Transverse colon (tissue), 4 donors: ENCODE results near the gene RHBDD1. TPM values are rescaled to one million over a fixed set of nuclear protein-coding genes. Genes with fewer than 3 reads are reported as not detected.

Source experiments
- DNase-seq: peaks from one replicate; pipeline ENCODE4 v3.0.0-alpha.2; 2019
- H3K27ac ChIP-seq, 4 donors: fragments of 200-600 bp; sonication (generic); 2 replicates each; pipeline ENCODE4 v1.5.1; 2016 to 2018; ENCODE audit warnings: inconsistent platforms in 4 of 4
- H3K27me3 ChIP-seq: fragments of 200-600 bp; sonication (generic); 2 replicates; pipeline ENCODE4 v1.5.1; 2017; ENCODE audit warnings: inconsistent platforms
- H3K36me3 ChIP-seq, 4 donors: fragments of 200-600 bp; sonication (generic); 2 replicates each; pipeline ENCODE4 v1.5.1; 2017 to 2019; ENCODE audit warnings: inconsistent platforms in 4 of 4
- H3K4me1 ChIP-seq, 4 donors: fragments of 200-600 bp; sonication (generic); 2 replicates each; pipeline ENCODE4 v1.5.1; 2017 to 2020; ENCODE audit warnings: inconsistent platforms in 4 of 4
- H3K4me3 ChIP-seq, 4 donors: fragments of 200-600 bp; sonication (generic); 1 replicate in 1 of 4; 2 replicates in 3 of 4; pipeline versions ENCODE4 v1.5.1 to v1.6.1; 2017 to 2019; ENCODE audit warnings: inconsistent platforms in 4 of 4
- H3K9me3 ChIP-seq, 2 donors: fragments of 200-600 bp; sonication (generic); 2 replicates each; pipeline ENCODE4 v1.5.1; 2017 to 2019; ENCODE audit warnings: inconsistent platforms in 2 of 2
- CTCF ChIP-seq, 5 experiments: fragments of 200-600 bp in 3 of 5; fragments of 450-650 bp in 2 of 5; sonication (generic) in 3 of 5; IDR thresholded peaks; 1 replicate in 2 of 5; 2 replicates in 3 of 5; pipeline ENCODE4 v1.5.1; 2016 to 2017; ENCODE audit warnings: antibody characterized with exemption in 5 of 5, inconsistent platforms in 3 of 5, mild to moderate bottlenecking in 2 of 5, moderate library complexity in 1 of 5
- EP300 ChIP-seq: sonication (generic); formaldehyde crosslinking; IDR thresholded peaks from one replicate; pipeline ENCODE4 v1.6.1; 2017; ENCODE audit warnings: antibody characterized with exemption, low read depth
- POLR2A ChIP-seq: fragments of 450-650 bp; IDR thresholded peaks from one replicate; pipeline ENCODE4 v1.6.1; 2016; ENCODE audit warnings: antibody characterized with exemption, mild to moderate bottlenecking, moderate library complexity
- POLR2AphosphoS5 ChIP-seq, 3 donors: sonication (generic); formaldehyde crosslinking; IDR thresholded peaks; one replicate each; pipeline ENCODE4 v1.6.1; 2016; ENCODE audit warnings: antibody characterized with exemption in 3 of 3
- WGBS, 2 donors: methylation state at CpG; one replicate each; pipeline ENCODE4 v1.1.5; 2018; ENCODE audit warnings: low coverage in 1 of 2; 5-methylcytosine and 5-hydroxymethylcytosine counted together
- in situ Hi-C, 4 donors: fragments of 200-750 bp; cut with MboI; loops; one replicate each; pipeline versions ENCODE4 v1.15.0 to v1.15.1; 2017; ENCODE audit warnings: low sequenced_read_pairs in 3 of 4, low pct_ligation_motif_present in 1 of 4, low pct_unique_long_range_greater_than_20kb in 1 of 4
- intact Hi-C: fragments of 100-400 bp; cut with DNase I; formaldehyde crosslinking; loops from one replicate; pipeline ENCODE4 v1.15.1; 2023; ENCODE audit warnings: low total_unique reads
- total RNA-seq, 4 donors: library from RNA; depleted of rRNA; stranded (reverse); fragments of >200 nt; gene quantifications; one replicate each; pipeline ENCODE4 v1.1.0, GENCODE V29; 2016

Gene RHBDD1
- total RNA-seq, 4 donors from 2014 or later, result 11.9 to 47.5 (median 22.5) TPM

GRCh38 chr2:226978300-226978699 lies 142.4 kb downstream of the RHBDD1 start:
- no peaks in the 10 kb centered on the region for H3K9me3 ChIP-seq
- H3K4me1 ChIP-seq, result no peaks in the 10 kb centered on the region
- no peaks in the 10 kb centered on the region for H3K27me3 ChIP-seq
- DNase-seq, result no peak
- H3K36me3 ChIP-seq, result no peaks in the 10 kb centered on the region
- in situ Hi-C loops, result loop anchor here (10.0 to 25.0 kb wide), 4 partner anchors 166 to 1316 kb away; no protein-coding TSS in a partner anchor
- TF ChIP-seq EP300 (no peak), POLR2A (no peak), POLR2AphosphoS5 (IDR thresholded peaks at IDR 0.05) (no peak), CTCF (IDR thresholded peaks at IDR 0.05) (no peak)
- H3K27ac ChIP-seq, result no peak overlapping the region
- intact Hi-C loops, result no loop called here
- 91 to 93% methylated on average over 7 of the region's 7 CpGs for WGBS, 2 donors
- no peak overlapping the region for H3K4me3 ChIP-seq

GRCh38 chr2:226979004-226979403 lies 143.2 kb downstream of the RHBDD1 start:
- in situ Hi-C loops (loop anchor here (10.0 to 25.0 kb wide), 4 partner anchors 167 to 1317 kb away; no protein-coding TSS in a partner anchor), intact Hi-C loops (no loop called here)
- Histone ChIP-seq H3K4me3 (no peak overlapping the region), H3K4me1 (no peaks in the 10 kb centered on the region), H3K27ac (no peak overlapping the region), H3K9me3 (no peaks in the 10 kb centered on the region), H3K27me3 (no peaks in the 10 kb centered on the region), H3K36me3 (no peaks in the 10 kb centered on the region)
- TF ChIP-seq EP300, result no peak
- TF ChIP-seq CTCF (IDR thresholded peaks at IDR 0.05), result no peak
- TF ChIP-seq POLR2AphosphoS5 (IDR thresholded peaks at IDR 0.05), result no peak
- no peak for TF ChIP-seq POLR2A
- no peak for DNase-seq
- WGBS, 2 donors, result 97 to 100% methylated on average over 2 to 4 of the region's 4 CpGs

GRCh38 chr2:226981791-226982326 lies 146.0 kb downstream of the RHBDD1 start:
- no peaks in the 10 kb centered on the region for H3K27me3 ChIP-seq
- 50 to 80% methylated on average over 1 to 3 of the region's 3 CpGs for WGBS, 2 donors
- H3K27ac ChIP-seq, result no peak overlapping the region
- no peak overlapping the region for H3K4me3 ChIP-seq
- intact Hi-C loops, result no loop called here
- peaks cover 0 to 7% (median 2%) of the 10 kb centered on the region in 4 donors for H3K4me1 ChIP-seq
- DNase-seq, result no peak
- no peaks in the 10 kb centered on the region for H3K9me3 ChIP-seq
- no peaks in the 10 kb centered on the region for H3K36me3 ChIP-seq
- in situ Hi-C loops, result loop anchor here (5.0 to 25.0 kb wide), 6 partner anchors 170 to 1320 kb away; no protein-coding TSS in a partner anchor
- no peak for TF ChIP-seq POLR2AphosphoS5 (IDR thresholded peaks at IDR 0.05)
- TF ChIP-seq EP300, result no peak
- TF ChIP-seq POLR2A, result no peak
- TF ChIP-seq CTCF (IDR thresholded peaks at IDR 0.05), result no peak

- no peaks in the 10 kb centered on the region for H3K9me3 ChIP-seq
- H3K27ac ChIP-seq, result peak overlapping the region in 1 of 4 donors; percentile 34
- no peaks in the 10 kb centered on the region for H3K36me3 ChIP-seq
- H3K27me3 ChIP-seq, result no peaks in the 10 kb centered on the region
- DNase-seq, result no peak
- WGBS, 2 donors, result 86 to 87% methylated on average over 7 to 12 of the region's 12 CpGs
- intact Hi-C loops (loop anchor here (2.0 kb wide), 1 partner anchor 1311 kb away; no protein-coding TSS in a partner anchor), in situ Hi-C loops (loop anchor here (5.0 to 25.0 kb wide), 6 partner anchors 172 to 1322 kb away; no protein-coding TSS in a partner anchor)
- H3K4me3 ChIP-seq, result no peak overlapping the region
- TF ChIP-seq EP300 (no peak), POLR2AphosphoS5 (IDR thresholded peaks at IDR 0.05) (no peak), CTCF (IDR thresholded peaks at IDR 0.05) (no peak), POLR2A (no peak)
- H3K4me1 ChIP-seq, result peaks cover 0 to 7% (median 2%) of the 10 kb centered on the region in 4 donors
Observed at GRCh38 chr2:226983895-226984749, 148.3 kb downstream of the RHBDD1 start.
